ENCODE results near the gene NFIB. TPM values are rescaled to one million over a fixed set of nuclear protein-coding genes. Genes with fewer than 3 reads are reported as not detected.

The NFIB gene
- polyA plus RNA-seq, 1 of the 3 experiments (the other 2 are of a cell fraction) = 9.2 TPM

- Histone ChIP-seq H3K27me3 (ENCODE audit: insufficient read depth) (no peaks in the 10 kb centered on the region), H4K20me1 (ENCODE audit: insufficient read depth) (no peaks in the 10 kb centered on the region), H3K4me2 (no peak overlapping the region; the same call in 1 of the 2 replicates), H3K27ac (ENCODE audit: low read depth in 2 of 2, low read length in 1 of 2) (no peak overlapping the region), H3F3A (replicated peaks; ENCODE audit: insufficient read depth) (peaks cover 8% of the 10 kb centered on the region), H3K36me3 (replicated peaks in 1 of 2; ENCODE audit: control insufficient read depth in 1 of 2, insufficient read depth in 2 of 2, low read length in 1 of 2) (peaks cover 4 to 20% of the 10 kb centered on the region in 2 experiments), H3K9me2 (no peaks in the 10 kb centered on the region), H3K4me3 (ENCODE audit: low read depth in 2 of 2, low read length in 1 of 2) (no peak overlapping the region), H3K9me3 (no peaks in the 10 kb centered on the region), H3K79me2 (ENCODE audit: insufficient read depth) (peaks cover 74% of the 10 kb centered on the region), H3K9ac (no peak overlapping the region), H3K4me1 (ENCODE audit: control insufficient read depth in 1 of 2, insufficient read depth in 2 of 2, low read depth in 1 of 2, low read length in 1 of 2) (no peaks in the 10 kb centered on the region; a peak in 1 of 4 replicates), H2AFZ (ENCODE audit: low read depth) (no peak overlapping the region)
- DNase-seq = no peak
- no peak for TF ChIP-seq IRF3 (IDR thresholded peaks at IDR 0.05; ENCODE audit: low read depth, low read length)
- TF ChIP-seq TAF1 (IDR thresholded peaks at IDR 0.05; ENCODE audit: borderline replicate concordance, low read depth, low read length) = no peak
- no peak for TF ChIP-seq CHD2 (IDR thresholded peaks at IDR 0.05; ENCODE audit: low read length, partially characterized antibody)
- no peak for TF ChIP-seq USF2 (IDR thresholded peaks at IDR 0.05; ENCODE audit: borderline replicate concordance, low read depth, low read length)
- no peak for TF ChIP-seq ELF1 (IDR thresholded peaks at IDR 0.05)
- no peak for TF ChIP-seq PBX3 (IDR thresholded peaks at IDR 0.05)
- TF ChIP-seq MEF2A (IDR thresholded peaks at IDR 0.05; ENCODE audit: borderline replicate concordance, low read depth) = no peak
- no peak for TF ChIP-seq EP300 (IDR thresholded peaks at IDR 0.05; ENCODE audit: borderline replicate concordance in 1 of 2, low read depth in 1 of 2, low read length in 1 of 2)
- TF ChIP-seq NRF1 (IDR thresholded peaks at IDR 0.05; ENCODE audit: low read depth, low read length) = no peak
- no peak for TF ChIP-seq FOXJ3 (CRISPR knock-in tag; IDR thresholded peaks at IDR 0.05)
- TF ChIP-seq RXRA (IDR thresholded peaks at IDR 0.05; ENCODE audit: borderline replicate concordance, low read depth) = no peak
- no peak for TF ChIP-seq RFX5 (IDR thresholded peaks at IDR 0.05; ENCODE audit: low read length)
- TF ChIP-seq FOXM1 (IDR thresholded peaks at IDR 0.05; ENCODE audit: low read depth) = no peak
- TF ChIP-seq ZBTB33 (IDR thresholded peaks at IDR 0.05; ENCODE audit: borderline replicate concordance, low read depth) = no peak
- CTCF ChIA-PET = no interaction called here
- POLR2A ChIA-PET = no interaction called here
- WGBS (ENCODE audit: low lambda C conversion rate) = 83% methylated on average over 1 of the region's 1 CpG
Measured at GRCh38 chr9:14228602-14229001, 85.3 kb downstream of the NFIB start.

All from SK-N-SH (cell line).